Endothelial cell of umbilical vein (primary cell): ENCODE measurements around the gene TSPAN15. TPM values are rescaled to one million over a fixed set of nuclear protein-coding genes. Genes with fewer than 3 reads are reported as not detected.

Experiments
- BruUV-seq: library from RNA; stranded (reverse); fragments of 400-500 nt; replicated peaks from 2 replicates; lab custom pipeline; 2021; lab: Mats Ljungman, UMichigan
- CTCF ChIA-PET: fragments of 300-600, 350-600 bp; sonication (Branson Sonifier 250); formaldehyde crosslinking; loops from one replicate; lab custom pipeline; 2021; ENCODE audit warnings: antibody characterized with exemption, inconsistent platforms; lab: Charles Lee
- POLR2A ChIA-PET: fragments of 300-600, 350-600 bp; sonication (Branson Sonifier 250); formaldehyde crosslinking; loops from one replicate; lab custom pipeline; 2021; ENCODE audit warnings: antibody characterized with exemption, inconsistent platforms; lab: Charles Lee
- DNase-seq: peaks from one replicate; pipeline ENCODE4 v3.0.0-alpha.2; 2011; ENCODE audit warnings: low read depth, low spot score
- FAIRE-seq: peaks from 2 replicates; lab custom pipeline; 2011; peaks lifted over from hg19 to GRCh38; lab: Jason Lieb, UNC
- H2AFZ ChIP-seq: 2 replicates; pipeline ENCODE4 v1.6.0; 2012; ENCODE audit warnings: low read depth, low read length, control low read depth, inconsistent platforms
- H3K27ac ChIP-seq: 2 replicates; pipeline ENCODE4 v1.5.1; 2011; ENCODE audit warnings: low read depth, mild to moderate bottlenecking, control low read depth, low read length, moderate library complexity; ENCODE audit not compliant: insufficient read depth
- H3K27me3 ChIP-seq, 2 experiments: 2 replicates each; pipeline versions ENCODE4 v1.6.0 to v1.6.1; 2011; ENCODE audit warnings: low read length in 2 of 2, mixed read lengths in 1 of 2; ENCODE audit not compliant: control insufficient read depth in 2 of 2, insufficient read depth in 2 of 2
- H3K36me3 ChIP-seq, 2 experiments: 2 replicates in 1 of 2; 3 replicates in 1 of 2; pipeline ENCODE4 v1.5.1; 2011; ENCODE audit warnings: low read length in 2 of 2, mild to moderate bottlenecking in 1 of 2, moderate library complexity in 1 of 2; ENCODE audit not compliant: control insufficient read depth in 2 of 2, insufficient read depth in 2 of 2; ENCODE audit errors: extremely low read depth in 1 of 2
- H3K4me1 ChIP-seq: 3 replicates; pipeline ENCODE4 v1.5.1; 2011; ENCODE audit warnings: mild to moderate bottlenecking, low read length; ENCODE audit not compliant: control insufficient read depth, insufficient read depth; ENCODE audit errors: extremely low read depth
- H3K4me2 ChIP-seq: 2 replicates; pipeline ENCODE4 v1.6.1; 2011; ENCODE audit warnings: low read length, control low read depth, mixed read lengths; ENCODE audit not compliant: insufficient read depth
- H3K4me3 ChIP-seq, 3 experiments: fragments of 200-600 bp in 1 of 3; sonication (generic), shearing (Covaris generic) in 1 of 3; replicated peaks in 1 of 3; 2 replicates each; pipeline ENCODE4 v1.5.1; 2011 to 2016; ENCODE audit warnings: control low read depth in 3 of 3, low read length in 3 of 3, mild to moderate bottlenecking in 2 of 3, inconsistent platforms in 1 of 3, low read depth in 1 of 3, moderate library complexity in 1 of 3; ENCODE audit not compliant: insufficient read depth in 1 of 3
- H3K79me2 ChIP-seq: 2 replicates; pipeline ENCODE4 v1.6.0; 2012; ENCODE audit warnings: low read length, inconsistent platforms; ENCODE audit not compliant: control insufficient read depth, insufficient read depth
- H3K9ac ChIP-seq: replicated peaks from 2 replicates; pipeline ENCODE3; 2011; ENCODE audit warnings: low read length, control low read depth; ENCODE audit not compliant: insufficient read depth; ENCODE audit errors: extremely low read depth
- H3K9me1 ChIP-seq: replicated peaks from 3 replicates; pipeline ENCODE4 v1.6.0; 2011; ENCODE audit warnings: mild to moderate bottlenecking, low read length; ENCODE audit not compliant: control insufficient read depth, insufficient read depth; ENCODE audit errors: extremely low read depth
- H3K9me3 ChIP-seq: replicated peaks from 2 replicates; pipeline ENCODE4 v1.5.1; 2012; ENCODE audit warnings: low read length, inconsistent platforms; ENCODE audit not compliant: control insufficient read depth, insufficient read depth
- H4K20me1 ChIP-seq: replicated peaks from 2 replicates; pipeline ENCODE3; 2011; ENCODE audit warnings: mild to moderate bottlenecking, low read length; ENCODE audit not compliant: control insufficient read depth, insufficient read depth; ENCODE audit errors: extremely low read depth
- CTCF ChIP-seq, 2 donors: IDR thresholded peaks; 1 replicate in 1 of 2; 2 replicates in 1 of 2; pipeline ENCODE4 v1.5.1; 2011; ENCODE audit warnings: low read length in 2 of 2, mild to moderate bottlenecking in 2 of 2, moderate library complexity in 2 of 2, control low read depth in 1 of 2, inconsistent platforms in 1 of 2, low read depth in 1 of 2; ENCODE audit not compliant: insufficient read depth in 1 of 2; ENCODE audit errors: extremely low read depth in 1 of 2
- EZH2 ChIP-seq: IDR thresholded peaks from 2 replicates; pipeline ENCODE4 v1.6.1; 2012; ENCODE audit warnings: borderline replicate concordance, low read depth, mild to moderate bottlenecking, moderate library complexity, low read length, inconsistent platforms; ENCODE audit not compliant: severe bottlenecking
- FOS ChIP-seq: IDR thresholded peaks from 2 replicates; pipeline ENCODE4 v1.6.1; 2011; ENCODE audit warnings: mild to moderate bottlenecking, low read length, moderate library complexity, borderline replicate concordance; ENCODE audit not compliant: insufficient read depth
- GATA2 ChIP-seq: IDR thresholded peaks from 2 replicates; pipeline ENCODE4 v1.7.0; 2011; ENCODE audit warnings: low read depth, mild to moderate bottlenecking, moderate library complexity, mixed read lengths, low read length; ENCODE audit not compliant: insufficient read length, insufficient read depth
- JUN ChIP-seq: IDR thresholded peaks from 2 replicates; pipeline ENCODE4 v1.6.1; 2011; ENCODE audit warnings: borderline replicate concordance, low read depth; ENCODE audit not compliant: insufficient read length, insufficient read depth
- MAX ChIP-seq: IDR thresholded peaks from 2 replicates; pipeline ENCODE4 v1.6.1; 2011; ENCODE audit not compliant: insufficient read depth, insufficient read length
- MYC ChIP-seq: IDR thresholded peaks from one replicate; pipeline ENCODE4 v1.6.1; 2011; ENCODE audit warnings: mild to moderate bottlenecking, low read depth, low read length
- POLR2A ChIP-seq: IDR thresholded peaks from 2 replicates; pipeline ENCODE4 v1.6.1; 2012; ENCODE audit warnings: low read depth, mild to moderate bottlenecking, control low read depth, low read length
- POLR2AphosphoS5 ChIP-seq: IDR thresholded peaks from 2 replicates; pipeline ENCODE4 v1.6.1; 2012; ENCODE audit warnings: low read depth, mild to moderate bottlenecking, control low read depth, low read length, moderate library complexity; ENCODE audit not compliant: insufficient read depth
- dilution Hi-C: fragments of 300-500 bp; cut with MboI; formaldehyde crosslinking; loops from one replicate; pipeline ENCODE4 v1.15.0; 2019; ENCODE audit warnings: low sequenced_read_pairs; ENCODE audit not compliant: extremely low pct_ligation_motif_present
- intact Hi-C: fragments of 100-400 bp; cut with micrococcal nuclease; formaldehyde crosslinking; loops from one replicate; pipeline ENCODE4 v1.10.0; 2022
- polyA plus RNA-seq, 4 experiments: library from polyadenylated mRNA; depleted of rRNA in 3 of 4; stranded (reverse) in 3 of 4; unstranded in 1 of 4; fragments of >200 nt; gene quantifications; 2 replicates each; pipeline versions ENCODE4 v1.2.1 to v1.2.3, GENCODE V29; 2011 to 2012; ENCODE audit warnings: missing spikeins in 1 of 4
- total RNA-seq: library from RNA; stranded (reverse); gene quantifications from 2 replicates; pipeline ENCODE4 v1.2.3, GENCODE V29; 2021

The TSPAN15 gene
- total and polyA plus RNA-seq, 2 donors (not counting 3 experiments of a cell fraction or from before 2014, with no cell fraction given), result 78.4 to 189 TPM

GRCh38 chr10:69411476-69411875, 39.8 kb upstream of the TSPAN15 start:
- H3K4me2 ChIP-seq, result no peak overlapping the region
- peaks cover 17% of the 10 kb centered on the region for H3K4me1 ChIP-seq
- dilution Hi-C loops, result no loop called here
- TF ChIP-seq JUN (no peak), GATA2 (no peak), EZH2 (no peak), CTCF (IDR thresholded peaks at IDR 0.05; ENCODE audit: extremely low read depth in 1 of 2, insufficient read depth in 1 of 2, low read depth in 1 of 2, low read length in 2 of 2) (no peak), POLR2AphosphoS5 (no peak), POLR2A (no peak), FOS (no peak), MYC (no peak), MAX (no peak)
- BruUV-seq, result no TSS peak
- H3K9ac ChIP-seq, result no peak overlapping the region
- no peak overlapping the region for H3K4me3 ChIP-seq
- no peaks in the 10 kb centered on the region for H3K9me1 ChIP-seq
- POLR2A ChIA-PET, result no interaction called here
- FAIRE-seq (no peak), DNase-seq (no peak)
- H3K27me3 ChIP-seq, result no peaks in the 10 kb centered on the region
- intact Hi-C loops, result loop anchor here (5.0 kb wide), 2 partner anchors 289 to 404 kb away; partner anchors contain the start of gene VPS26A
- no peak overlapping the region for H2AFZ ChIP-seq
- no peak overlapping the region for H3K27ac ChIP-seq
- no peaks in the 10 kb centered on the region for H3K36me3 ChIP-seq
- H3K79me2 ChIP-seq, result no peaks in the 10 kb centered on the region
- no peaks in the 10 kb centered on the region for H4K20me1 ChIP-seq
- CTCF ChIA-PET, result interaction anchor here (1.3 to 1.5 kb wide), 2 partner anchors 96 to 226 kb away, joined by 5 to 7 read pairs; no protein-coding TSS in a partner anchor
- no peaks in the 10 kb centered on the region for H3K9me3 ChIP-seq
